Measurements from ENCODE around the gene GADD45B. TPM values are rescaled to one million over a fixed set of nuclear protein-coding genes. Genes with fewer than 3 reads are reported as not detected.

Gene GADD45B
- total RNA-seq, 2 experiments from 2014 or later: 59.2 to 61.4 TPM

DNA sequence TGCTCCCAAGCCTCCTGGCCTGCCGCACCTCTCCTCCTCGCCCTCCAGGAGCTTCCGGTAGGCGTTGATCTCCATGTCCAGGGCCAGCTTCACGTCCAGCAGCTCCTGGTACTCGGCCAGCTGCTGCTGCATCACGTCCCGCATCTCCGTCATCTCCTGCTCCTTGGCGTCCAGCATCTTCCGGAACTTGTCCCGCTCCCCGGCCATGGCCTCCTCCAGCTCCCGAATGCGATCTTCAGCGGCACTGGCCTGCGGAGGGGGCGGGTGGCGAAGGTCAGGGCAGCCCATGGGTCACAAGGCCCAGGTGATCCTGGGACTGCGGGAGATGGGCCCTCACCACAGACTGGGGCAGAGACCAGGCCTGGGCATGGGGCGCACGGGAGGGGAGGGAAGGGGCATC is 41.7 kb upstream of the GADD45B start:
- CTCF ChIA-PET: interaction anchor here (1.1 kb wide), 2 partner anchors 22 to 177 kb away, joined by 3 read pairs; partner anchors contain the start of gene LMNB2
- Mint-ChIP-seq H3K4me3 (no peak overlapping the region), H3K27ac (no peak overlapping the region), H3K9me3 (ENCODE audit: insufficient read depth) (no peaks in the 10 kb centered on the region), H3K36me3 (ENCODE audit: low read depth) (peaks cover 48% of the 10 kb centered on the region), H3K27me3 (ENCODE audit: low read depth) (no peaks in the 10 kb centered on the region), H3K4me1 (ENCODE audit: low read depth) (no peaks in the 10 kb centered on the region)
- DNase-seq: no peak
- POLR2A ChIA-PET: no interaction called here
- ATAC-seq: no peak

DNA sequence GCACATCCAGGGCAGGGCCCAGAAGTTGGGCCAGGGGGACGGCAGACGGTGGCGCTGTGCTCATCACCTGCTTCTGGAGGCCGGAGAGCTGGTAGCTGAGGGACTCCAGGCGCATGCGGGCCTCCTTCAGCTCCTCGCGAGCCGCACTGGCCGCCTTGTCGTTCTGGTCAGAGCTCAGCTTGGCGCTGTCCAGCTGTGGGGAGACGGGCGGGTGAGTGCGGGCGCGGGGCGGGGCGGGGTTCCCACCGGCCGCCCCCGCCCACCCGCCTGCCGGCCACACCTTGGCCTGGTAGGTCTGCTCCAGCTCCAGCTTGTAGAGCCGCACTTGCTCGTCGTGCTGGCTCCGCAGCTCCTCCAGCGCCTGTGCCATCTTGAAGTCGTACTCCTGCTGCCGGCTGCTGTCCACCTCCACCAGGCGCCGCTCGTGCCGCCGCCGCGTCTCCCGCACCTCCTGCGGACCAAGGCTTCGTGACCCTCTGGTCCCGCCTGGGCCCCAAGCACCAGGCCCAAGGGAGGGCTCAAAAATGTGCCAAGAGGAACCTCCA is 41.1 kb upstream of the GADD45B start:
- Mint-ChIP-seq H3K27ac (no peak overlapping the region), H3K4me3 (no peak overlapping the region), H3K36me3 (ENCODE audit: low read depth) (peaks cover 47% of the 10 kb centered on the region), H3K27me3 (ENCODE audit: low read depth) (no peaks in the 10 kb centered on the region), H3K4me1 (ENCODE audit: low read depth) (no peaks in the 10 kb centered on the region), H3K9me3 (ENCODE audit: insufficient read depth) (no peaks in the 10 kb centered on the region)
- CTCF ChIA-PET: interaction anchor here (1.1 kb wide), 2 partner anchors 22 to 176 kb away, joined by 3 read pairs; partner anchors contain the start of gene LMNB2
- POLR2A ChIA-PET: interaction anchor here (0.6 kb wide), 1 partner anchor 709 kb away, joined by 3 read pairs; no protein-coding TSS in a partner anchor
- DNase-seq (no peak), ATAC-seq (no peak)

DNA sequence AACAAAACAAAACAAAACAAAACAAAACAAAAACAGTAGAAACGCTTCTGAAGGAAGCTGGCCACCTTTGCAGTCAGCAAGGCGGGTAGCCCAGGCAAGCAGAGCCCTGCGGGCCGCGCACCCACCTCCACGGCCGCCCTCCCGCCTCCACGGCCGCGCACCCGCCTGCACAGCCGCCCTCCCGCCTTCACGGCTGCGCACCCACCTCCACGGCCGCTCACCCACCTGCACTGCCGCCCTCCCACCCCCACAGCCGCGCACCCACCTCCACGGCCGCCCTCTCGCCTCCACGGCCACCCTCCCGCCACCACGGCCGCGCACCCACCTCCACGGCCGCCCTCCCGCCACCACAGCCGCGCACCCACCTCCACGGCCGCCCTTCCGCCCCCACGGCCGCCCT is 39.5 kb upstream of the GADD45B start:
- DNase-seq: no peak
- no peak for ATAC-seq
- ChIA-PET POLR2A (no interaction called here), CTCF (no interaction called here)
- Mint-ChIP-seq H3K4me1 (ENCODE audit: low read depth) (no peaks in the 10 kb centered on the region), H3K27ac (no peak overlapping the region), H3K36me3 (ENCODE audit: low read depth) (peaks cover 43% of the 10 kb centered on the region), H3K9me3 (ENCODE audit: insufficient read depth) (no peaks in the 10 kb centered on the region), H3K4me3 (no peak overlapping the region), H3K27me3 (ENCODE audit: low read depth) (no peaks in the 10 kb centered on the region)

DNA sequence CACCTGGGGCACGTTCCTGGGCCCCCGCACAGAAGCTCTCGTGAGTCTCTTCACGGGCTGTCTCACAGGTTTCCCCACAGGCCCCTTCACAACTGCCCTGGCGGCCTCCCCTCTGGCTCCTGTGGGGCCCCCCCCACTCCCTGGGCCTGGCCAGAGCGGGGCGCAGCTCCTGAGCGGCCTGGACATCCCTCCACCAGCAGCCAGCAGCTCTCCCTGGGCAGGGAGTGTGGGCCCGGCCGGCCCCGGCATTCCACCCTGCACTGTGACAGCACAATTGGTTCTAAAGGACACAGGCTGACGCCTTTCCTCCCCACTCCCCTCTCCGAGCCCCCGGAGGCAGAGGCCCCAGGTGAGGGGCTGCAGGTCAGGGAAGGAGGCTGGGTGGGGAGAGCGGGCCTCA is 39.0 kb upstream of the GADD45B start:
- no peaks in the 10 kb centered on the region for H3K27me3 Mint-ChIP-seq (ENCODE audit: low read depth)

DNA sequence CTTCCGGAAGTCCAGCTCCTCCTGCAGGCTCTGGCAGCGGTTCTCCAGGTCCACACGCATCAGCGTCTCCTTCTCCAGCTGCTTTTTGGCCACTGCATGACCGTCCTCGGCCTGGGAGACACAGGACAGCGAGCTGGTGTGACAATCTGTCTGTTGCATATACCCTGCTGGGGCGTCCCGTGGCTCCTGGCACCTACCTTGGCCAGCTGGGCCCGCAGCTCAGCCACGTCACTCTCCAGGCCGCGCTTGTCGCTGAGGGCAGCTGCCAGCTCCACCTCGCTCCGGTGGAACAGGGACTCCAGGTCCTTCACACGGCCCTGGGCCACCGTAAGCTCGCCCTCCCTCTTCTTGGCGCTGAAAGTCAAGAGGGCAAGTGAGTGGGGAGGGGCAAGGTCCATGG is 37.7 kb upstream of the GADD45B start:
- POLR2A ChIA-PET: no interaction called here
- ATAC-seq (no peak), DNase-seq (no peak)
- Mint-ChIP-seq H3K27me3 (ENCODE audit: low read depth) (no peaks in the 10 kb centered on the region), H3K36me3 (ENCODE audit: low read depth) (peaks cover 34% of the 10 kb centered on the region), H3K4me3 (no peak overlapping the region), H3K9me3 (ENCODE audit: insufficient read depth) (no peaks in the 10 kb centered on the region), H3K27ac (no peak overlapping the region), H3K4me1 (ENCODE audit: low read depth) (no peaks in the 10 kb centered on the region)
- CTCF ChIA-PET: no interaction called here

More for the DNA sequence above, 39.0 kb upstream of the GADD45B start:
- no peaks in the 10 kb centered on the region for H3K4me1 Mint-ChIP-seq (ENCODE audit: low read depth)
- no peak for DNase-seq
- POLR2A ChIA-PET: no interaction called here
- no peak overlapping the region for H3K4me3 Mint-ChIP-seq
- no peaks in the 10 kb centered on the region for H3K9me3 Mint-ChIP-seq (ENCODE audit: insufficient read depth)
- ATAC-seq: no peak
- no peak overlapping the region for H3K27ac Mint-ChIP-seq
- H3K36me3 Mint-ChIP-seq (ENCODE audit: low read depth): peaks cover 41% of the 10 kb centered on the region
- CTCF ChIA-PET: no interaction called here

DNA sequence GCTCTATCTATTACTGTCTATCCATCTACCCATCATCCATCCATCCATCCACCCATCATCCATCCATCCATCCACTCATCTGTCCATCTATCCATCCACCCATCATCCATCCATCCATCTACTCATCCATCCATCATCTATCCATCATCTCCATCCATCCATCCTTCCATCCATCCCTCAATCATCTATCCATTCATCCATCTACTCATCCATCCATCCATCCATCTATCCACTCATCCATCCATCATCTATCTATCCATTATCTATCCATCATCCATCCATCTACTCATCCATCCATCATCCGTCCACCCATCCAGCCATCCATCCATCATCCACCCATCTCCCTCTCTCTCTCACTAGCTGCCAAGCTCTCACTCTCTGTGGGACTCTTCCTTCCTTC is 35.4 kb upstream of the GADD45B start:
- Mint-ChIP-seq H3K36me3 (ENCODE audit: low read depth) (peaks cover 31% of the 10 kb centered on the region), H3K27me3 (ENCODE audit: low read depth) (no peaks in the 10 kb centered on the region), H3K4me3 (no peak overlapping the region), H3K9me3 (ENCODE audit: insufficient read depth) (no peaks in the 10 kb centered on the region), H3K4me1 (ENCODE audit: low read depth) (no peaks in the 10 kb centered on the region), H3K27ac (peak overlapping the region; percentile 9)
- ChIA-PET CTCF (no interaction called here), POLR2A (no interaction called here)
- DNase-seq: no peak
- no peak for ATAC-seq

DNA sequence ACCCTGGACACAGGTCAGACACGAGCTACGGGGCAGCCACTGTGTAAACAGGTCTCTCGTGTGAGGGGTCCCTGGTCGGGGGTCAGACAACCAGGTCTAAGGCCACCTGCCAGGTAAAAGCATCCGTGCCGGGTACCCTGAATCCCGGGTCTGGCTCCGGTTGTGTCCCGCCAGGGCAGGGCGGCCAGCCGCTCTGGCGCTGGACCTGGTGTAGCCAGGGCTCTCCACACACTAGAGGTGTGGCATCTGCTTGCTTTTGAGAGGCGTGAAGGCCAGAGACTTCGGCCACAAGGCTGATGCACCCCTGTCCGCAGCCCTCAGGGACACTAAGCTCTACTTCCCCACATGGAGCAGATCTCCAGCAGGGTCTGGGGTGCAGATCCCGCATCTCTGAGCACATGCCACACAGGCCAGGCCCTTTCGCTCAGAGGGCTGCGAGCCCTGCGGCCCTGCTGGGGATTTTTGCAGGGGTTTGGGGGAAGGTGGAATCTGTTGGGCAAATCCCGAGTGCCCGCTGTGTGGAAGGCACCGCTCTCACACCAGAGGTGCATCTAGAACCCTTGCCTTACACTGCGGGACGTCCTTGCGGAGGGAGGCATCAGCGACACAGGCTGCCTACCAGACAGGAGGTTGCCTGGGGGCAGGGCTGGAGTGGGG is 34.7 kb upstream of the GADD45B start:
- no peak overlapping the region for H3K27ac Mint-ChIP-seq
- ChIA-PET CTCF (interaction anchor here (1.4 kb wide), 1 partner anchor 170 kb away, joined by 4 read pairs; no protein-coding TSS in a partner anchor), POLR2A (no interaction called here)

DNA sequence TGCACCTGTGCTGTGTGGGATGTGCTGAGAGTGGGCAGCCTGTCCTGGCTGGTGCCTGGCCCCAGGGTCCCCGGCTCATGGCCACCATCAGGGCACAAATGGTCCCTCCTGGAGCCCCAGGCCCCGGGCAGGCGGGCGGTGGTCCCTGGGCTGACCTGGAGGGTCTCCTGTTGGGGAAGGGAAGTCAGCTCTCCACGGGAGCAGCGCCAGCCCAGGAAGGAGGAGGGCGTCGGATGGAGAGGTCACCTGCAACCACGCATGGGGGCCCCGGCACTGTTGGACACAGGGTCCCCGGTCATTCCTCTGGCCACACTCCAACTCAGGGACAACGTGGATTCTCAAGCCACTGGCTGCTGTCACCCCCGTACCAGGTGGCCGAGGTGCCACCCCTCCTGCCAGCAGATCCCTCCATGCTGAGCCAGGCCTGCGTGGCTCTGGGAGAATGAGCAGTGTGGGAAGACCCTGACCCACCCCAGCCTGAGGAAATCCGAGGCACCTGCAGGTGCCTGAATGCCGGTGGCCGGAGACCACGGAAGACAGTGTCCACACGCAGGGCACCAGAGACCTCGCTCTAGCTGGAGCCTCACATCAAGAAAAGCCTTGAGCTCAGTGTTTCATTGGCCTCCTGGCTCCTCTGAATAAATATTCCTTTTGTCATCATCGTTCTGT is 32.7 kb upstream of the GADD45B start:
- no peak for DNase-seq
- no peak overlapping the region for H3K4me3 Mint-ChIP-seq
- H3K9me3 Mint-ChIP-seq (ENCODE audit: insufficient read depth): no peaks in the 10 kb centered on the region
- H3K36me3 Mint-ChIP-seq (ENCODE audit: low read depth): peaks cover 33% of the 10 kb centered on the region
- POLR2A ChIA-PET: no interaction called here
- ATAC-seq: no peak
- no peak overlapping the region for H3K27ac Mint-ChIP-seq
- peaks cover 16% of the 10 kb centered on the region for H3K4me1 Mint-ChIP-seq (ENCODE audit: low read depth)
- no peaks in the 10 kb centered on the region for H3K27me3 Mint-ChIP-seq (ENCODE audit: low read depth)
- CTCF ChIA-PET: interaction anchor here (0.6 kb wide), 1 partner anchor 129 kb away, joined by 3 read pairs; no protein-coding TSS in a partner anchor

More for the DNA sequence above, 34.7 kb upstream of the GADD45B start:
- Mint-ChIP-seq H3K4me1 (ENCODE audit: low read depth) (peaks cover under 1% of the 10 kb centered on the region), H3K27me3 (ENCODE audit: low read depth) (no peaks in the 10 kb centered on the region), H3K4me3 (no peak overlapping the region), H3K36me3 (ENCODE audit: low read depth) (peaks cover 30% of the 10 kb centered on the region), H3K9me3 (ENCODE audit: insufficient read depth) (no peaks in the 10 kb centered on the region)
- ATAC-seq (no peak), DNase-seq (no peak)

DNA sequence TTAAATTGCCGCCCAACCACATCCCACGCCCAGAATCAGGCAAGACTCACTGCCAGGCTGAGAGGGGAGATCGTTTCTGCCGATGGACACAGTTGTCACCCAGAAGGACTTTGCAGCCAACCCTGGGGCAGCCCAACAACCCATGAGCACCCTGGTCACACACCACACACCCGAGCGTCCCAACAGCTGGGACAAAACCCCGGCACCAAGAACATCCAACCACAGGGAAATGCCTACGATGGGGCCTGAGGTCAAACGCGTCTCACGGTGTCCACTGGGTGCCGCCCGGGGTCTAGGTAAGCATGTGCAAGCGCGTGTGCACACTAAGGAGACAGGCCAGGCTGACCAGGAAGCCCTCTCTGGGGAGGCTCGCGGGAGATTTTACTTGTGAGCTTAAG is 32.1 kb upstream of the GADD45B start:
- no peaks in the 10 kb centered on the region for H3K9me3 Mint-ChIP-seq (ENCODE audit: insufficient read depth)
- DNase-seq (no peak), ATAC-seq (no peak)
- ChIA-PET CTCF (interaction anchor here (0.6 kb wide), 1 partner anchor 129 kb away, joined by 3 read pairs; no protein-coding TSS in a partner anchor), POLR2A (no interaction called here)
- H3K4me3 Mint-ChIP-seq: no peak overlapping the region
- H3K27ac Mint-ChIP-seq: no peak overlapping the region
- peaks cover 32% of the 10 kb centered on the region for H3K36me3 Mint-ChIP-seq (ENCODE audit: low read depth)
- H3K4me1 Mint-ChIP-seq (ENCODE audit: low read depth): peaks cover 18% of the 10 kb centered on the region
- no peaks in the 10 kb centered on the region for H3K27me3 Mint-ChIP-seq (ENCODE audit: low read depth)

DNA sequence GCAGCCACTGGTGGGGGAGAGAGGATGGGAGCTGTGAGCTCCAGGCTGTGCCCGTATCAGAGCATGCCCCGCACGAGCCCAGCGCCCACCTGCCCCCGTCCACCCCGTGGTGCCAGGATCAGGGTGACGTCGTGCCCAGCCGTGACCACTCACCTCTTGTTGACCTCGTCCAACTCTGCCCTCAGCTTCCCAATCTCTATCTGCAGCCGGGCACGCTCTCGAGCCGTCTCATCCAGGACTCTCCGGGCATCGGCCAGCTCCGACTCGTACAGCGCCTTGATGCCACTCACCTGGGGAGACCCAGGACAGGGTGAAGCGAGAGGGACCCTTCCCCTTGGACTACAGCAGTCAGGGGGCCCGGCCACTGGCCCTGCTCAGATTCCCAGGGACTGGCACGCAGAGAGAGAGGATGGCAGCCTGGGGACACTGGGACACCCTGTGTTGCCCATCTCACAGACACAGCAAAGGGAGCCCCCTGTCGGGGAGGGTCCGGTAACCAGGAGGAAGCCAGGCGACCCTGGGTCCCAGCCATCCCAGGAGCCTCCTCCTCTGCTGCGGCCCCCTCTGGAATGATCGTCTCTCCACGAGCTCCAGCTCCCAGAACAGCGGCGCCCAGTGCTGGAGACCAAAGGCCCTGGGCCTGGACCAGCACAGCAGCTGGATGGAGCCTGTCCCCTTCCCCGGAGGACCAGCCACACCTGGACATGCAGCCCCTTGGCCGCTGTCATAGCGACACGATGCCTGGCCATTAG is 31.5 kb upstream of the GADD45B start:
- no peak overlapping the region for H3K27ac Mint-ChIP-seq
- H3K27me3 Mint-ChIP-seq (ENCODE audit: low read depth): no peaks in the 10 kb centered on the region
- H3K9me3 Mint-ChIP-seq (ENCODE audit: insufficient read depth): no peaks in the 10 kb centered on the region
- ATAC-seq: no peak
- H3K36me3 Mint-ChIP-seq (ENCODE audit: low read depth): peaks cover 33% of the 10 kb centered on the region
- ChIA-PET CTCF (no interaction called here), POLR2A (no interaction called here)
- DNase-seq: no peak
- no peak overlapping the region for H3K4me3 Mint-ChIP-seq
- peaks cover 18% of the 10 kb centered on the region for H3K4me1 Mint-ChIP-seq (ENCODE audit: low read depth)

DNA sequence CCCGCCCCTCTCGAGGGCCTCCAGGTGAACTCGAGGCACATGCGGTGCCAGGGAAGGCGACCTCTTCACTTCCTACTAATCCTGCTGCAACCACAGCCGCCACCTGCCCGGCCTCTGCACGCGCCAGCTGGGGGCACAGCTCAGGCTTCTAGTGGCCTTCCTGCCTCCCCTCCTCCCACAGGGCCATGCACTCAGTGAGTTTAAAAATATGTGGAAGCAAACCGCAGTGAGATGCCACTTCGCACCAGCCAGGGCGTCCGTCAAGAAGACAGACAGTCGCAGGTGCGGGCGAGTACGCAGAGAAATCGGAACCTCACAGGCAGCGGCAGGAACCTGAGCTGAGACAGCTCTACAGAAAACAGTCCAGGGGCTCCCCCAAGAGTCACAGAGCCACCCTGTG is 29.5 kb upstream of the GADD45B start:
- H3K27me3 Mint-ChIP-seq (ENCODE audit: low read depth): no peaks in the 10 kb centered on the region
- peak; percentile 47 for DNase-seq
- CTCF ChIA-PET: interaction anchor here (0.8 to 1.3 kb wide), 3 partner anchors 54 to 167 kb away, joined by 3 to 6 read pairs (median 4); no protein-coding TSS in a partner anchor
- H3K9me3 Mint-ChIP-seq (ENCODE audit: insufficient read depth): no peaks in the 10 kb centered on the region
- peaks cover 28% of the 10 kb centered on the region for H3K36me3 Mint-ChIP-seq (ENCODE audit: low read depth)
- ATAC-seq: peak; percentile 69
- POLR2A ChIA-PET: interaction anchor here (0.6 to 1.0 kb wide), 4 partner anchors 10 to 137 kb away, joined by 3 to 4 read pairs (median 3); partner anchors contain the start of genes GADD45B and LMNB2
- H3K4me1 Mint-ChIP-seq (ENCODE audit: low read depth): peaks cover 22% of the 10 kb centered on the region
- H3K4me3 Mint-ChIP-seq: peak overlapping the region; percentile 63
- H3K27ac Mint-ChIP-seq: peak overlapping the region; percentile 84

All from activated CD8-positive, alpha-beta T cell treated with anti-CD3 and anti-CD28 coated beads, Interleukin-2, amount 10 ng/mL, durations not matched to agents 7 days and 5 days (primary cell).